ENCODE data around the gene SPIRE1.

DNA sequence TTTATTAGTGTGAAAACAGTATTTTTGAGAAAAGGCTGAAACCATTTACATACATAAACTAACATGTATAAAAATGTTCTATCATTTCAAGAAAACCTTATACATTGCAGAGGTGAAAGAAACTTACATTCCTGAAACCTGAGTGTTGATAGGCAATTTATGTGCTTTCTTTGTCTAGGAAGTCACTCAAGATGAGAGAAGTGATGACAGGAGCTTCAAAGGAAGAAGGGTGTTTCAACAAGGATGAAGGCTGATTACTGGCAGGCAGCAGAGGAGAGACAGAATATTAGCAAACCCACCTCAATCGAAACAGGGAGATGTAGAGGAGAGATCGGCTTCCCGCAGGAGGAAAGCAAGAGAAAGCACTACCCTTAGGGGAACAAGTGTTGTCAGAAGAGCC, 125.2 kb downstream of the SPIRE1 start:
- TF ChIP-seq CEBPB (IDR thresholded peaks at IDR 0.05; ENCODE audit: low read depth, low read length) (no peak), MXI1 (IDR thresholded peaks at IDR 0.05; ENCODE audit: borderline replicate concordance, low read depth, low read length) (no peak), RCOR1 (IDR thresholded peaks at IDR 0.05; ENCODE audit: insufficient replicate concordance, low read length) (no peak), CTCF (conservative IDR thresholded peaks at IDR 0.05; ENCODE audit: low read depth, low read length) (no peak), BHLHE40 (IDR thresholded peaks at IDR 0.05; ENCODE audit: low read depth, low read length) (no peak), POLR2A (IDR thresholded peaks at IDR 0.05; ENCODE audit: low read depth, low read length) (no peak), USF2 (IDR thresholded peaks at IDR 0.05; ENCODE audit: low read depth, low read length) (no peak), RAD21 (IDR thresholded peaks at IDR 0.05; ENCODE audit: low read length) (no peak), RFX5 (IDR thresholded peaks at IDR 0.05; ENCODE audit: low read depth, low read length) (no peak), MAFK (IDR thresholded peaks at IDR 0.05; ENCODE audit: low read depth, low read length) (no peak), ELK1 (IDR thresholded peaks at IDR 0.05; ENCODE audit: borderline replicate concordance, low read depth, low read length) (no peak), CHD1 (IDR thresholded peaks at IDR 0.05; ENCODE audit: low read depth, low read length) (no peak), FOS (IDR thresholded peaks at IDR 0.05; ENCODE audit: low read depth, low read length) (no peak)

All from IMR-90 (cell line).